Measurements from ENCODE around the gene SPATS1. TPM values are rescaled to one million over a fixed set of nuclear protein-coding genes. Genes with fewer than 3 reads are reported as not detected.

The SPATS1 gene
- total and polyA plus RNA-seq, 2 of the 13 experiments (the other 11 are each of a cell fraction or from before 2014, with no cell fraction given): not detected

DNA sequence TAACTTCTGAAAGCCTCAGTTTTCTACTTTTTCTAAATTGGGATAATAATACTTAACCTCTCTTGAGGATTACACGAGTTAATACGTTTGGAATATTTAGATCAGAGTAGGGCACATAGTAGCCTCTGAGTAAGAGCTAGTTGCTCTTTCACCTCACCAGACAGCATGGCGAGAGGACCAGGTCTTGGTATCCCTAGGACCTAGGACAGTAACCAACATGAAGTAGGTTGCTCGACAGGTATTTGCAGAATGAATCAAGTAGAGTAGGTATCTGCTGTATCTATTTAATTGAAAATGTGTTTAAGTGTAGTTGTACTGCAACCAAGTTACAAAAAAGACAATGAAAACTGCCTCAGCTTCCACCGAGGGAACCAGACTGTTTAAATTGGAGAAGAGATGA lies 46.4 kb downstream of the SPATS1 start:
- no peak overlapping the region for H2AFZ ChIP-seq (ENCODE audit: low read length)
- H3K27me3 ChIP-seq (ENCODE audit: control insufficient read depth in 1 of 2, insufficient read depth in 2 of 2, low read length in 2 of 2): peaks cover 0 to 3% of the 10 kb centered on the region in 2 experiments; a peak in 1 of 5 replicates
- DNase-seq (ENCODE audit: low spot score) (no peak), ATAC-seq (no peak), FAIRE-seq (no peak)
- in situ Hi-C loops (cut with HindIII; ENCODE audit: extremely low pct_ligation_motif_present, low pct_unique_long_range_greater_than_20kb): no loop called here
- H3K4me2 ChIP-seq (ENCODE audit: low read depth, low read length): peak overlapping the region; percentile 97
- intact Hi-C loops (cut with micrococcal nuclease; ENCODE audit: unreplicated experiment): no loop called here
- TSS peak; percentile 78 for BruUV-seq (replicated peaks)
- ChIA-PET POLR2A (interaction anchor here (1.0 kb wide), 1 partner anchor 9 kb away, joined by 3 read pairs; no protein-coding TSS in a partner anchor), CTCF (ENCODE audit: low intra/inter-chr PET ratio, low total read pairs) (no interaction called here)
- H3K4me3 ChIP-seq (replicated peaks in 1 of 3; ENCODE audit: insufficient read depth in 1 of 3, low read depth in 2 of 3, low read length in 3 of 3): peak overlapping the region; percentile 70 to 96 (median 85); a peak in 5 of 6 replicates
- H3K36me3 ChIP-seq (replicated peaks in 1 of 2; ENCODE audit: control insufficient read depth in 1 of 2, insufficient read depth in 2 of 2, low read length in 2 of 2): peaks cover 10 to 30% of the 10 kb centered on the region in 2 experiments
- H3K27ac ChIP-seq (ENCODE audit: extremely low read length, insufficient read depth, low read length): no peak overlapping the region
- H3K9ac ChIP-seq (ENCODE audit: insufficient read depth, low read depth, low read length): peak overlapping the region; percentile 93
- H3K4me1 ChIP-seq (ENCODE audit: insufficient read depth, low read length): peaks cover 34% of the 10 kb centered on the region
- whole genome bisulfite sequencing (ENCODE audit: low lambda C conversion rate): 30% methylated on average over 5 of the region's 5 CpGs
- no peaks in the 10 kb centered on the region for H3K9me3 ChIP-seq (ENCODE audit: low read length)
- H3K79me2 ChIP-seq (ENCODE audit: insufficient read depth, low read length): peaks cover 35% of the 10 kb centered on the region
- H4K20me1 ChIP-seq (ENCODE audit: insufficient read depth, low read length): peaks cover 27% of the 10 kb centered on the region
- no peak for TF ChIP-seq ZSCAN9 (CRISPR knock-in tag; IDR thresholded peaks at IDR 0.05; ENCODE audit: borderline replicate concordance)
- TF ChIP-seq GLI4 (CRISPR knock-in tag; IDR thresholded peaks at IDR 0.05; ENCODE audit: borderline replicate concordance): no peak
- TF ChIP-seq SNAI1 (CRISPR knock-in tag; IDR thresholded peaks at IDR 0.05; ENCODE audit: borderline replicate concordance): no peak
- TF ChIP-seq, protein P1, sequence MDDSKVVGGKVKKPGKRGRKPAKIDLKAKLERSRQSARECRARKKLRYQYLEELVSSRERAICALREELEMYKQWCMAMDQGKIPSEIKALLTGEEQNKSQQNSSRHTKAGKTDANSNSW (CRISPR knock-in tag; IDR thresholded peaks at IDR 0.05; ENCODE audit: borderline replicate concordance): no peak
- no peak for TF ChIP-seq ZNF737 (CRISPR knock-in tag; IDR thresholded peaks at IDR 0.05; ENCODE audit: borderline replicate concordance)
- no peak for TF ChIP-seq NCOR1 (IDR thresholded peaks at IDR 0.05; ENCODE audit: borderline replicate concordance, low read length)
- no peak for TF ChIP-seq ZSCAN30 (CRISPR knock-in tag; IDR thresholded peaks at IDR 0.05)
- no peak for TF ChIP-seq ZNF446 (CRISPR knock-in tag; IDR thresholded peaks at IDR 0.05)
- TF ChIP-seq MBD4 (IDR thresholded peaks at IDR 0.05; ENCODE audit: borderline replicate concordance, low read length): no peak
- no peak for TF ChIP-seq ZNF619 (CRISPR knock-in tag; IDR thresholded peaks at IDR 0.05)
- 0 out of 2 replicates have a peak, but pooled peaks have one; percentile 16 for TF ChIP-seq KDM5A (IDR thresholded peaks at IDR 0.05; ENCODE audit: borderline replicate concordance, low read length)
- no peak for TF ChIP-seq ZFP36 (IDR thresholded peaks at IDR 0.05; ENCODE audit: borderline replicate concordance, low read depth, low read length, partially characterized antibody)
- no peak for TF ChIP-seq KDM3A (CRISPR knock-in tag; IDR thresholded peaks at IDR 0.05; ENCODE audit: low read depth)
- TF ChIP-seq, protein P2, sequence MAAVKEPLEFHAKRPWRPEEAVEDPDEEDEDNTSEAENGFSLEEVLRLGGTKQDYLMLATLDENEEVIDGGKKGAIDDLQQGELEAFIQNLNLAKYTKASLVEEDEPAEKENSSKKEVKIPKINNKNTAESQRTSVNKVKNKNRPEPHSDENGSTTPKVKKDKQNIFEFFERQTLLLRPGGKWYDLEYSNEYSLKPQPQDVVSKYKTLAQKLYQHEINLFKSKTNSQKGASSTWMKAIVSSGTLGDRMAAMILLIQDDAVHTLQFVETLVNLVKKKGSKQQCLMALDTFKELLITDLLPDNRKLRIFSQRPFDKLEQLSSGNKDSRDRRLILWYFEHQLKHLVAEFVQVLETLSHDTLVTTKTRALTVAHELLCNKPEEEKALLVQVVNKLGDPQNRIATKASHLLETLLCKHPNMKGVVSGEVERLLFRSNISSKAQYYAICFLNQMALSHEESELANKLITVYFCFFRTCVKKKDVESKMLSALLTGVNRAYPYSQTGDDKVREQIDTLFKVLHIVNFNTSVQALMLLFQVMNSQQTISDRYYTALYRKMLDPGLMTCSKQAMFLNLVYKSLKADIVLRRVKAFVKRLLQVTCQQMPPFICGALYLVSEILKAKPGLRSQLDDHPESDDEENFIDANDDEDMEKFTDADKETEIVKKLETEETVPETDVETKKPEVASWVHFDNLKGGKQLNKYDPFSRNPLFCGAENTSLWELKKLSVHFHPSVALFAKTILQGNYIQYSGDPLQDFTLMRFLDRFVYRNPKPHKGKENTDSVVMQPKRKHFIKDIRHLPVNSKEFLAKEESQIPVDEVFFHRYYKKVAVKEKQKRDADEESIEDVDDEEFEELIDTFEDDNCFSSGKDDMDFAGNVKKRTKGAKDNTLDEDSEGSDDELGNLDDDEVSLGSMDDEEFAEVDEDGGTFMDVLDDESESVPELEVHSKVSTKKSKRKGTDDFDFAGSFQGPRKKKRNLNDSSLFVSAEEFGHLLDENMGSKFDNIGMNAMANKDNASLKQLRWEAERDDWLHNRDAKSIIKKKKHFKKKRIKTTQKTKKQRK (IDR thresholded peaks at IDR 0.05; ENCODE audit: low read length): no peak
- TF ChIP-seq ZNF7 (CRISPR knock-in tag; IDR thresholded peaks at IDR 0.05): no peak
- no peak for TF ChIP-seq SNAPC2 (CRISPR knock-in tag; IDR thresholded peaks at IDR 0.05)
- TF ChIP-seq, protein P3, sequence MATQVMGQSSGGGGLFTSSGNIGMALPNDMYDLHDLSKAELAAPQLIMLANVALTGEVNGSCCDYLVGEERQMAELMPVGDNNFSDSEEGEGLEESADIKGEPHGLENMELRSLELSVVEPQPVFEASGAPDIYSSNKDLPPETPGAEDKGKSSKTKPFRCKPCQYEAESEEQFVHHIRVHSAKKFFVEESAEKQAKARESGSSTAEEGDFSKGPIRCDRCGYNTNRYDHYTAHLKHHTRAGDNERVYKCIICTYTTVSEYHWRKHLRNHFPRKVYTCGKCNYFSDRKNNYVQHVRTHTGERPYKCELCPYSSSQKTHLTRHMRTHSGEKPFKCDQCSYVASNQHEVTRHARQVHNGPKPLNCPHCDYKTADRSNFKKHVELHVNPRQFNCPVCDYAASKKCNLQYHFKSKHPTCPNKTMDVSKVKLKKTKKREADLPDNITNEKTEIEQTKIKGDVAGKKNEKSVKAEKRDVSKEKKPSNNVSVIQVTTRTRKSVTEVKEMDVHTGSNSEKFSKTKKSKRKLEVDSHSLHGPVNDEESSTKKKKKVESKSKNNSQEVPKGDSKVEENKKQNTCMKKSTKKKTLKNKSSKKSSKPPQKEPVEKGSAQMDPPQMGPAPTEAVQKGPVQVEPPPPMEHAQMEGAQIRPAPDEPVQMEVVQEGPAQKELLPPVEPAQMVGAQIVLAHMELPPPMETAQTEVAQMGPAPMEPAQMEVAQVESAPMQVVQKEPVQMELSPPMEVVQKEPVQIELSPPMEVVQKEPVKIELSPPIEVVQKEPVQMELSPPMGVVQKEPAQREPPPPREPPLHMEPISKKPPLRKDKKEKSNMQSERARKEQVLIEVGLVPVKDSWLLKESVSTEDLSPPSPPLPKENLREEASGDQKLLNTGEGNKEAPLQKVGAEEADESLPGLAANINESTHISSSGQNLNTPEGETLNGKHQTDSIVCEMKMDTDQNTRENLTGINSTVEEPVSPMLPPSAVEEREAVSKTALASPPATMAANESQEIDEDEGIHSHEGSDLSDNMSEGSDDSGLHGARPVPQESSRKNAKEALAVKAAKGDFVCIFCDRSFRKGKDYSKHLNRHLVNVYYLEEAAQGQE (IDR thresholded peaks at IDR 0.05; ENCODE audit: borderline replicate concordance in 1 of 2, low read depth in 1 of 2, low read length in 2 of 2): peak in 1 of 2 experiments; percentile 77; a peak in 3 of 4 replicates
- no peak for TF ChIP-seq ZNF598 (CRISPR knock-in tag; IDR thresholded peaks at IDR 0.05; ENCODE audit: borderline replicate concordance)
- no peak for TF ChIP-seq ZNF264 (CRISPR knock-in tag; IDR thresholded peaks at IDR 0.05)

Measured in HepG2 (cell line).